IMR-90 (cell line): ENCODE results near the gene LANCL3. TPM values are rescaled to one million over a fixed set of nuclear protein-coding genes. Genes with fewer than 3 reads are reported as not detected.

Experiments
- ATAC-seq: fragments of 200-7000 bp; cut with Tn5 transposase; 2 replicates; pipeline ENCODE4 v1.9.1; 2020; ENCODE audit warnings: low read depth, mild to moderate bottlenecking, moderate library complexity
- BruUV-seq: library from RNA; stranded (reverse); fragments of 400-500 nt; replicated peaks from 2 replicates; lab custom pipeline; 2021; lab: Mats Ljungman, UMichigan
- CTCF ChIA-PET: fragments of 300-600 bp; formaldehyde crosslinking; extraction: SDS; loops from one replicate; lab custom pipeline; 2021; ENCODE audit warnings: antibody characterized with exemption; lab: Yijun Ruan, JAX
- POLR2A ChIA-PET: fragments of 300-600 bp; sonication (Branson Sonifier 250); formaldehyde crosslinking; loops from one replicate; lab custom pipeline; 2022; ENCODE audit warnings: antibody characterized with exemption; ENCODE audit not compliant: unreplicated experiment; lab: Charles Lee
- DNase-seq: peaks from one replicate; pipeline ENCODE4 v3.0.0; 2013
- H2AFZ ChIP-seq: replicated peaks from 2 replicates; pipeline ENCODE3; 2013; ENCODE audit warnings: low read length, mild to moderate bottlenecking; ENCODE audit not compliant: poor library complexity
- H2AK5ac ChIP-seq: 2 replicates; pipeline ENCODE4 v1.6.1; 2013; ENCODE audit warnings: low read depth, low read length, inconsistent platforms
- H2AK9ac ChIP-seq: replicated peaks from 2 replicates; pipeline ENCODE3; 2013; ENCODE audit warnings: mild to moderate bottlenecking, low read depth, low read length, moderate library complexity; ENCODE audit not compliant: poor library complexity
- H2BK120ac ChIP-seq: 2 replicates; pipeline ENCODE4 v1.6.1; 2013; ENCODE audit warnings: low read depth, low read length, inconsistent platforms
- H2BK15ac ChIP-seq: 3 replicates; pipeline ENCODE4 v1.6.1; 2013; ENCODE audit warnings: low read depth, low read length, inconsistent platforms
- H2BK20ac ChIP-seq: 2 replicates; pipeline ENCODE4 v1.6.1; 2013; ENCODE audit warnings: low read depth, mild to moderate bottlenecking, inconsistent platforms, low read length, moderate library complexity
- H2BK5ac ChIP-seq: 2 replicates; pipeline ENCODE4 v1.6.1; 2013; ENCODE audit warnings: mild to moderate bottlenecking, low read depth, low read length, inconsistent platforms; ENCODE audit not compliant: poor library complexity, severe bottlenecking
- H3K14ac ChIP-seq: replicated peaks from 2 replicates; pipeline ENCODE4 v1.6.1; 2013; ENCODE audit warnings: low read depth, low read length, inconsistent platforms
- H3K18ac ChIP-seq: 2 replicates; pipeline ENCODE4 v1.6.1; 2013; ENCODE audit warnings: low read depth, low read length, control low read depth
- H3K23ac ChIP-seq: 2 replicates; pipeline ENCODE4 v1.6.1; 2013; ENCODE audit warnings: low read depth, low read length, inconsistent platforms
- H3K27ac ChIP-seq: 2 replicates; pipeline ENCODE4 v1.5.1; 2013; ENCODE audit warnings: mild to moderate bottlenecking, control low read depth, low read length; ENCODE audit not compliant: insufficient read depth
- H3K27me3 ChIP-seq: 2 replicates; pipeline ENCODE4 v1.6.1; 2013; ENCODE audit warnings: low read length; ENCODE audit not compliant: control insufficient read depth, insufficient read depth
- H3K36me3 ChIP-seq: 2 replicates; pipeline ENCODE4 v1.6.1; 2013; ENCODE audit warnings: low read length, mixed read lengths; ENCODE audit not compliant: control insufficient read depth, insufficient read depth
- H3K4ac ChIP-seq: 2 replicates; pipeline ENCODE4 v1.6.1; 2013; ENCODE audit warnings: low read depth, low read length, inconsistent platforms
- H3K4me1 ChIP-seq: 2 replicates; pipeline ENCODE4 v1.6.1; 2013; ENCODE audit warnings: low read length, mixed read lengths; ENCODE audit not compliant: control insufficient read depth, insufficient read depth
- H3K4me2 ChIP-seq: 2 replicates; pipeline ENCODE4 v1.6.1; 2013; ENCODE audit warnings: low read depth, mild to moderate bottlenecking, control low read depth, low read length, moderate library complexity
- H3K4me3 ChIP-seq: 2 replicates; pipeline ENCODE4 v1.5.1; 2013; ENCODE audit warnings: low read depth, mild to moderate bottlenecking, control low read depth, low read length, moderate library complexity; ENCODE audit not compliant: insufficient read depth
- H3K56ac ChIP-seq: 2 replicates; pipeline ENCODE4 v1.6.1; 2013; ENCODE audit warnings: low read length, inconsistent platforms; ENCODE audit not compliant: insufficient read depth; ENCODE audit errors: extremely low read depth
- H3K79me1 ChIP-seq, 2 experiments: 2 replicates each; pipeline ENCODE4 v1.6.1; 2013; ENCODE audit warnings: low read length in 2 of 2, inconsistent platforms in 1 of 2, low read depth in 1 of 2
- H3K9ac ChIP-seq: 2 replicates; pipeline ENCODE4 v1.6.1; 2013; ENCODE audit warnings: low read depth, low read length, control low read depth
- H3K9me1 ChIP-seq: 2 replicates; pipeline ENCODE4 v1.6.1; 2013; ENCODE audit warnings: low read length, inconsistent platforms; ENCODE audit not compliant: insufficient read depth
- H3K9me3 ChIP-seq: 2 replicates; pipeline ENCODE4 v1.6.1; 2013; ENCODE audit warnings: low read length; ENCODE audit not compliant: control insufficient read depth, insufficient read depth
- H4K20me1 ChIP-seq: 2 replicates; pipeline ENCODE4 v1.6.1; 2013; ENCODE audit warnings: low read length, inconsistent platforms; ENCODE audit not compliant: insufficient read depth
- H4K5ac ChIP-seq: 2 replicates; pipeline ENCODE4 v1.6.1; 2013; ENCODE audit warnings: mild to moderate bottlenecking, low read depth, low read length, control low read depth
- H4K8ac ChIP-seq, 2 experiments: 2 replicates each; pipeline ENCODE4 v1.6.1; 2013; ENCODE audit warnings: low read depth in 2 of 2, low read length in 2 of 2, control low read depth in 1 of 2, inconsistent platforms in 1 of 2
- H4K91ac ChIP-seq: 2 replicates; pipeline ENCODE4 v1.6.1; 2013; ENCODE audit warnings: low read depth, low read length, inconsistent platforms; ENCODE audit not compliant: insufficient read depth
- BHLHE40 ChIP-seq: fragments of 150-350 bp; IDR thresholded peaks from 2 replicates; pipeline ENCODE4 v1.6.1; 2016; ENCODE audit warnings: mild to moderate bottlenecking, low read depth, low read length
- CEBPB ChIP-seq: IDR thresholded peaks from 2 replicates; pipeline ENCODE4 v1.6.1; 2012; ENCODE audit warnings: low read depth, low read length, improper control_type of control experiment
- FOS ChIP-seq: fragments of 150-350 bp; IDR thresholded peaks from 2 replicates; pipeline ENCODE4 v1.6.1; 2016; ENCODE audit warnings: low read depth, low read length
- MAZ ChIP-seq: IDR thresholded peaks from 2 replicates; pipeline ENCODE4 v1.6.1; 2012; ENCODE audit warnings: low read depth, mild to moderate bottlenecking, low read length, improper control_type of control experiment, moderate library complexity, borderline replicate concordance
- MXI1 ChIP-seq: IDR thresholded peaks from 2 replicates; pipeline ENCODE4 v1.6.1; 2012; ENCODE audit warnings: low read depth, mild to moderate bottlenecking, low read length, moderate library complexity, borderline replicate concordance
- NFE2L2 ChIP-seq: fragments of 150-350 bp; IDR thresholded peaks from 2 replicates; pipeline ENCODE4 v1.6.1; 2016; ENCODE audit warnings: low read depth, mild to moderate bottlenecking, low read length
- POLR2A ChIP-seq: IDR thresholded peaks from 2 replicates; pipeline ENCODE4 v1.6.1; 2012; ENCODE audit warnings: mild to moderate bottlenecking, low read depth, low read length
- RCOR1 ChIP-seq: IDR thresholded peaks from 2 replicates; pipeline ENCODE4 v1.6.1; 2012; ENCODE audit warnings: mild to moderate bottlenecking, low read length, improper control_type of control experiment; ENCODE audit not compliant: insufficient replicate concordance
- SMC3 ChIP-seq: fragments of 150-350 bp; IDR thresholded peaks from 2 replicates; pipeline ENCODE4 v1.6.1; 2016; ENCODE audit warnings: low read depth, mild to moderate bottlenecking, antibody characterized with exemption, low read length, moderate library complexity
- dilution Hi-C: fragments of 300-500 bp; cut with HindIII; formaldehyde crosslinking; loops from one replicate; pipeline ENCODE4 v1.14.3; 2018; ENCODE audit warnings: low sequenced_read_pairs; ENCODE audit not compliant: unreplicated experiment
- in situ Hi-C: fragments of 300-500 bp; cut with MboI; formaldehyde crosslinking; loops from 3 replicates; pipeline ENCODE4 v1.14.3; 2019; ENCODE audit warnings: low sequenced_read_pairs, inconsistent platforms, mixed read lengths
- intact Hi-C: fragments of 100-400 bp; cut with micrococcal nuclease; formaldehyde crosslinking; loops from 2 replicates; pipeline ENCODE4 v1.10.0; 2022
- polyA plus RNA-seq, 3 experiments: library from polyadenylated mRNA; depleted of rRNA; stranded (reverse); fragments of >200 nt; gene quantifications; 2 replicates each; pipeline ENCODE4 v1.2.3, GENCODE V29; 2012; ENCODE audit warnings: low replicate concordance in 1 of 3
- total RNA-seq: library from RNA; depleted of rRNA; stranded (reverse); fragments of >200 nt; gene quantifications from 2 replicates; pipeline ENCODE4 v1.2.3, GENCODE V29; 2012
- TF ChIP-seq, protein P1 (sequence below): fragments of 150-350 bp; IDR thresholded peaks from 2 replicates; pipeline ENCODE4 v1.6.1; 2017; ENCODE audit warnings: mild to moderate bottlenecking, antibody characterized with exemption, low read length, low read depth
- TF ChIP-seq, protein P2 (sequence below): conservative IDR thresholded peaks from 2 replicates; pipeline ENCODE4 v1.5.1; 2012; ENCODE audit warnings: mild to moderate bottlenecking, low read depth, low read length, improper control_type of control experiment

Gene LANCL3
- total and polyA plus RNA-seq, 2 of the 4 experiments (the other 2 are of a cell fraction), result not detected

DNA sequence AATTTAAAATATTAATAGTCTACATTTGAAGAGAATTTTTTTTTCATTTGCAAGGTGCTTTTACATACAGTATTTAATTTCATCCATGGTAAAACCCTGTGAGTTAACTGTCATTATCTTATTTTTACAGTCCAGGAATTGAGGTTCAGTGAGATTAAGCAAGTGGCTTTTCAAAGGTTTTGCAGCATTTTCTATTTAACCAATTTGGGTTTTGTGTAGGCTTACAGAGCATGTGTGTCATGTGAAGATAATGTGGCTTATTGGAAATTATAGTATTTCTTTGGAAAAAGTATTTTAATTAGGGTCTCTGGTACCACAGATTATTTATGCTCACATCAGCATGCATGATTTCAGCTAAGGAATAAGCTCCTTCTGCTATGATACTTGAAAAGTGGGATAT, 118.7 kb downstream of the LANCL3 start:
- Histone ChIP-seq H3K27ac (no peak overlapping the region), H4K20me1 (no peaks in the 10 kb centered on the region), H3K27me3 (peaks cover 2% of the 10 kb centered on the region), H2AFZ (no peak overlapping the region), H2BK120ac (no peak overlapping the region), H2AK5ac (no peak overlapping the region), H3K23ac (no peak overlapping the region), H4K91ac (no peak overlapping the region), H3K4me3 (no peak overlapping the region), H4K8ac (no peak overlapping the region), H3K18ac (no peak overlapping the region), H3K14ac (no peak overlapping the region), H3K56ac (no peak overlapping the region), H2AK9ac (no peak overlapping the region), H2BK20ac (no peak overlapping the region), H3K4me2 (no peak overlapping the region), H3K4me1 (no peaks in the 10 kb centered on the region), H3K9me1 (no peaks in the 10 kb centered on the region), H3K36me3 (no peaks in the 10 kb centered on the region), H2BK5ac (no peak overlapping the region), H3K4ac (no peak overlapping the region), H4K5ac (no peak overlapping the region), H2BK15ac (no peak overlapping the region), H3K79me1 (no peaks in the 10 kb centered on the region), H3K9ac (no peak overlapping the region), H3K9me3 (no peaks in the 10 kb centered on the region)
- no peak for TF ChIP-seq SMC3
- TF ChIP-seq NFE2L2, result no peak
- TF ChIP-seq BHLHE40, result no peak
- no peak for TF ChIP-seq FOS
- TF ChIP-seq POLR2A, result no peak
- TF ChIP-seq RCOR1, result no peak
- TF ChIP-seq, protein P1, sequence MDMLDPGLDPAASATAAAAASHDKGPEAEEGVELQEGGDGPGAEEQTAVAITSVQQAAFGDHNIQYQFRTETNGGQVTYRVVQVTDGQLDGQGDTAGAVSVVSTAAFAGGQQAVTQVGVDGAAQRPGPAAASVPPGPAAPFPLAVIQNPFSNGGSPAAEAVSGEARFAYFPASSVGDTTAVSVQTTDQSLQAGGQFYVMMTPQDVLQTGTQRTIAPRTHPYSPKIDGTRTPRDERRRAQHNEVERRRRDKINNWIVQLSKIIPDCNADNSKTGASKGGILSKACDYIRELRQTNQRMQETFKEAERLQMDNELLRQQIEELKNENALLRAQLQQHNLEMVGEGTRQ, result no peak
- TF ChIP-seq MAZ, result no peak
- no peak for TF ChIP-seq CEBPB
- TF ChIP-seq, protein P2, sequence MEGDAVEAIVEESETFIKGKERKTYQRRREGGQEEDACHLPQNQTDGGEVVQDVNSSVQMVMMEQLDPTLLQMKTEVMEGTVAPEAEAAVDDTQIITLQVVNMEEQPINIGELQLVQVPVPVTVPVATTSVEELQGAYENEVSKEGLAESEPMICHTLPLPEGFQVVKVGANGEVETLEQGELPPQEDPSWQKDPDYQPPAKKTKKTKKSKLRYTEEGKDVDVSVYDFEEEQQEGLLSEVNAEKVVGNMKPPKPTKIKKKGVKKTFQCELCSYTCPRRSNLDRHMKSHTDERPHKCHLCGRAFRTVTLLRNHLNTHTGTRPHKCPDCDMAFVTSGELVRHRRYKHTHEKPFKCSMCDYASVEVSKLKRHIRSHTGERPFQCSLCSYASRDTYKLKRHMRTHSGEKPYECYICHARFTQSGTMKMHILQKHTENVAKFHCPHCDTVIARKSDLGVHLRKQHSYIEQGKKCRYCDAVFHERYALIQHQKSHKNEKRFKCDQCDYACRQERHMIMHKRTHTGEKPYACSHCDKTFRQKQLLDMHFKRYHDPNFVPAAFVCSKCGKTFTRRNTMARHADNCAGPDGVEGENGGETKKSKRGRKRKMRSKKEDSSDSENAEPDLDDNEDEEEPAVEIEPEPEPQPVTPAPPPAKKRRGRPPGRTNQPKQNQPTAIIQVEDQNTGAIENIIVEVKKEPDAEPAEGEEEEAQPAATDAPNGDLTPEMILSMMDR, result no peak
- no peak for TF ChIP-seq MXI1
- in situ Hi-C loops (no loop called here), intact Hi-C loops (no loop called here), dilution Hi-C loops (no loop called here)
- ChIA-PET CTCF (no interaction called here), POLR2A (no interaction called here)
- BruUV-seq, result no TSS peak
- DNase-seq, result no peak
- no peak for ATAC-seq
